NCI-H774 (cell line): ENCODE data around the gene RPS6KA3.
"Not testable (repeated sequence)": the region's sequence is repeated elsewhere in the genome, so short reads cannot be mapped to it uniquely, and the experiment has no call there.

Experiments used
- DNase-seq: peaks from one replicate; lab custom pipeline; 2025; lab: John Stamatoyannopoulos, UW

Gene RPS6KA3

GRCh38 chrX:20143561-20143960, 123.1 kb downstream of the RPS6KA3 start:
- DNase-seq, result no peak

- no peak for DNase-seq
These were observed 123.6 kb downstream of the RPS6KA3 start for GRCh38 chrX:20143111-20143510.

GRCh38 chrX:20141281-20142220, 125.2 kb downstream of the RPS6KA3 start, which contains the start of gene EIF1AX:
Gene EIF1AX, minus strand, starts transcription at chrX:20141838. Its CDS starts 198 bp downstream, at chrX:20141640.
- DNase-seq, result peak; percentile 92

- DNase-seq, result no peak
These were observed 126.3 kb downstream of the RPS6KA3 start for GRCh38 chrX:20140420-20140819.

- no peak for DNase-seq
These were observed 126.7 kb downstream of the RPS6KA3 start for GRCh38 chrX:20139966-20140365.

- DNase-seq, result no peak
These were observed 130.8 kb downstream of the RPS6KA3 start for GRCh38 chrX:20135944-20136343.

- no peak for DNase-seq
These were observed 134.0 kb downstream of the RPS6KA3 start for GRCh38 chrX:20132666-20133065.

GRCh38 chrX:20130357-20130756, 136.4 kb downstream of the RPS6KA3 start:
- no peak for DNase-seq

GRCh38 chrX:20129547-20129946, 137.2 kb downstream of the RPS6KA3 start:
- DNase-seq, result no peak

- no peak for DNase-seq
These were observed 138.0 kb downstream of the RPS6KA3 start for GRCh38 chrX:20128670-20129069.

GRCh38 chrX:20127440-20127839, 139.3 kb downstream of the RPS6KA3 start:
- not testable (repeated sequence) for DNase-seq

- DNase-seq, result not testable (repeated sequence)
These were observed 139.9 kb downstream of the RPS6KA3 start for GRCh38 chrX:20126833-20127232.

GRCh38 chrX:20124964-20125363, 141.7 kb downstream of the RPS6KA3 start:
- DNase-seq, result no peak

- no peak for DNase-seq
These were observed 148.5 kb downstream of the RPS6KA3 start for GRCh38 chrX:20118065-20118824.

GRCh38 chrX:20116577-20117240, 150.0 kb downstream of the RPS6KA3 start, which contains the start of gene MAP7D2:
Gene MAP7D2, minus strand, starts transcription at chrX:20116907. Its CDS starts 28 bp downstream, at chrX:20116879.
- DNase-seq, result no peak

GRCh38 chrX:20116087-20116576, 150.6 kb downstream of the RPS6KA3 start:
- DNase-seq, result no peak

GRCh38 chrX:20112022-20112774, 154.5 kb downstream of the RPS6KA3 start:
- no peak for DNase-seq

GRCh38 chrX:20111271-20111670, 155.4 kb downstream of the RPS6KA3 start:
- DNase-seq, result no peak

GRCh38 chrX:20101934-20102581, 164.7 kb downstream of the RPS6KA3 start:
- no peak for DNase-seq
